Ovary (tissue), 3 donors: ENCODE measurements around the gene RPAP2.

Experiments
- CTCF ChIP-seq, 3 donors: fragments of 450-650 bp in 2 of 3; fragments of 200-600 bp in 1 of 3; IDR thresholded peaks; one replicate each; pipeline versions ENCODE4 v1.5.1 to v1.8.0; 2016 to 2022; ENCODE audit warnings: antibody characterized with exemption in 3 of 3, mild to moderate bottlenecking in 1 of 3
- POLR2A ChIP-seq: fragments of 450-650 bp; IDR thresholded peaks from one replicate; pipeline ENCODE4 v1.6.1; 2017; ENCODE audit warnings: antibody characterized with exemption, mild to moderate bottlenecking, moderate library complexity
- donor health status: DM: no; HTN: no; CAD: no.

GRCh38 chr1:92277105-92277723 lies 21.6 kb upstream of the RPAP2 start:
- no peak for TF ChIP-seq CTCF (IDR thresholded peaks at IDR 0.05)
- TF ChIP-seq POLR2A: no peak
